Epithelial cell of umbilical artery (primary cell): ENCODE measurements around the gene PSMD12. TPM values are rescaled to one million over a fixed set of nuclear protein-coding genes. Genes with fewer than 3 reads are reported as not detected.

Experiments
- total RNA-seq: library from RNA; depleted of rRNA; stranded (reverse); fragments of >200 nt; gene quantifications from 2 replicates; pipeline ENCODE4 v1.2.3, GENCODE V29; 2014

The PSMD12 gene
- 29.9 and 44.4 TPM in 2 replicates for total RNA-seq

GRCh38 chr17:67366193-67367157 lies at the start of gene PSMD12:
PSMD12 (minus strand) TSS chr17:67366577; CDS start chr17:67366519, 58 bp downstream.

GRCh38 chr17:67376737-67377487 lies 10.5 kb upstream of the PSMD12 start, which contains the start of gene PITPNC1:
PITPNC1 (plus strand) TSS chr17:67377281.

Other genes with a start within 250 kb of the PSMD12 start
- gene HELZ, start 121.4 kb downstream of the PSMD12 start, total RNA-seq: 48.6 and 52.6 TPM in 2 replicates
- gene PITPNC1, start 10.7 kb upstream of the PSMD12 start, total RNA-seq: 5.8 and 10.4 TPM in 2 replicates